Peyer's patch (tissue), 4 donors: ENCODE data around the gene FBH1.

ENCODE experiments used
- CTCF ChIP-seq, 6 experiments: fragments of 450-650 bp in 4 of 6; fragments of 200-600 bp in 2 of 6; sonication (generic) in 1 of 6; IDR thresholded peaks; one replicate each; pipeline ENCODE4 v1.5.1; 2017 to 2019; ENCODE audit warnings: antibody characterized with exemption in 6 of 6, mild to moderate bottlenecking in 3 of 6, moderate library complexity in 1 of 6
- POLR2A ChIP-seq, 2 donors: fragments of 450-650 bp; IDR thresholded peaks; one replicate each; pipeline ENCODE4 v1.5.1; 2017; ENCODE audit warnings: antibody characterized with exemption in 2 of 2, mild to moderate bottlenecking in 2 of 2, moderate library complexity in 2 of 2

- TF ChIP-seq POLR2A (IDR thresholded peaks at IDR 0.05) (no peak), CTCF (IDR thresholded peaks at IDR 0.05) (no peak)
Observed at GRCh38 chr10:5921746-5922145, 31.7 kb downstream of the FBH1 start.
